HEK293 (cell line): ENCODE results near the gene SYNPR.

Experiments
- CTCF ChIP-seq: fragments of 450-650 bp; formaldehyde crosslinking; IDR thresholded peaks from 2 replicates; pipeline ENCODE4 v1.5.1; 2016; ENCODE audit warnings: missing biosample characterization, missing genetic modification characterization
- ZNF558 ChIP-seq: fragments of 450-650 bp; formaldehyde crosslinking; IDR thresholded peaks from 2 replicates; pipeline ENCODE4 v1.5.1; 2016; ENCODE audit warnings: missing biosample characterization, missing genetic modification characterization

- no peak for TF ChIP-seq CTCF (tag by site-specific recombination)
- no peak for TF ChIP-seq ZNF558 (tag by site-specific recombination)
These were observed 329.6 kb downstream of the SYNPR start for GRCh38 chr3:63607716-63608115.
